ENCODE measurements around the gene IFI44.

The IFI44 gene

DNA sequence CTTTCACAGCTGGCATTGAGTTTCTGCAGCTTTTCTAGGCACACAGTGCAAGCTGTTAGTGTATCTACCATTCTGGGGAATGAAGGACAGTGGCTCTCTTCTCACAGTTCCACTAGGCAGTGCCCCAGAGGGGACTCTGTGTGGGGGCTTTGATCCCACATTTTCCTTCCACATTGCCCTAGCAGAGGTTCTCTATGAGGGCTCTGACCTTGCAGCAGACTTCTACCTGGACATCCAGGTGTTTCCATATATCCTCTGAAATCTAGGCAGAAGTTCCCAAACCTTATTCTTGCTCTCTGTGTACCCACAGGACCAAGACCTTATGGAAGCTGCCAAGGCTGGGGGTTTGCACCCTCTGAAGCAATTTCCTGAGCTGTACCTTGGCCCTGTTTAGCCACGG is 2.4 kb upstream of the IFI44 start:
- CTCF ChIA-PET = interaction anchor here (0.6 kb wide), 1 partner anchor 724 kb away, joined by 4 read pairs; no protein-coding TSS in a partner anchor
- POLR2A ChIA-PET = no interaction called here
- Histone ChIP-seq H3K9me3 (ENCODE audit: control insufficient read depth, insufficient read depth, low read depth, low read length) (no peaks in the 10 kb centered on the region), H3K36me3 (ENCODE audit: control insufficient read depth in 2 of 2, insufficient read depth in 1 of 2, low read length in 2 of 2) (no peaks in the 10 kb centered on the region), H3K27ac (ENCODE audit: extremely low read depth, low read depth, low read length) (no peak overlapping the region), H3K4me3 (ENCODE audit: low read depth, low read length) (no peak overlapping the region), H3K4me1 (ENCODE audit: control insufficient read depth, insufficient read depth, low read length) (no peaks in the 10 kb centered on the region)
- TF ChIP-seq, protein P1, sequence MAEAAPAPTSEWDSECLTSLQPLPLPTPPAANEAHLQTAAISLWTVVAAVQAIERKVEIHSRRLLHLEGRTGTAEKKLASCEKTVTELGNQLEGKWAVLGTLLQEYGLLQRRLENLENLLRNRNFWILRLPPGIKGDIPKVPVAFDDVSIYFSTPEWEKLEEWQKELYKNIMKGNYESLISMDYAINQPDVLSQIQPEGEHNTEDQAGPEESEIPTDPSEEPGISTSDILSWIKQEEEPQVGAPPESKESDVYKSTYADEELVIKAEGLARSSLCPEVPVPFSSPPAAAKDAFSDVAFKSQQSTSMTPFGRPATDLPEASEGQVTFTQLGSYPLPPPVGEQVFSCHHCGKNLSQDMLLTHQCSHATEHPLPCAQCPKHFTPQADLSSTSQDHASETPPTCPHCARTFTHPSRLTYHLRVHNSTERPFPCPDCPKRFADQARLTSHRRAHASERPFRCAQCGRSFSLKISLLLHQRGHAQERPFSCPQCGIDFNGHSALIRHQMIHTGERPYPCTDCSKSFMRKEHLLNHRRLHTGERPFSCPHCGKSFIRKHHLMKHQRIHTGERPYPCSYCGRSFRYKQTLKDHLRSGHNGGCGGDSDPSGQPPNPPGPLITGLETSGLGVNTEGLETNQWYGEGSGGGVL (tag by site-specific recombination; IDR thresholded peaks at IDR 0.05) = no peak
- TF ChIP-seq ZNF596 (tag by site-specific recombination; IDR thresholded peaks at IDR 0.05) (no peak), ZFP69B (tag by site-specific recombination; IDR thresholded peaks at IDR 0.05) (no peak), ZNF610 (tag by site-specific recombination; IDR thresholded peaks at IDR 0.05; ENCODE audit: borderline replicate concordance) (no peak), ZNF548 (tag by site-specific recombination; IDR thresholded peaks at IDR 0.05) (no peak)
- TF ChIP-seq, protein P2, sequence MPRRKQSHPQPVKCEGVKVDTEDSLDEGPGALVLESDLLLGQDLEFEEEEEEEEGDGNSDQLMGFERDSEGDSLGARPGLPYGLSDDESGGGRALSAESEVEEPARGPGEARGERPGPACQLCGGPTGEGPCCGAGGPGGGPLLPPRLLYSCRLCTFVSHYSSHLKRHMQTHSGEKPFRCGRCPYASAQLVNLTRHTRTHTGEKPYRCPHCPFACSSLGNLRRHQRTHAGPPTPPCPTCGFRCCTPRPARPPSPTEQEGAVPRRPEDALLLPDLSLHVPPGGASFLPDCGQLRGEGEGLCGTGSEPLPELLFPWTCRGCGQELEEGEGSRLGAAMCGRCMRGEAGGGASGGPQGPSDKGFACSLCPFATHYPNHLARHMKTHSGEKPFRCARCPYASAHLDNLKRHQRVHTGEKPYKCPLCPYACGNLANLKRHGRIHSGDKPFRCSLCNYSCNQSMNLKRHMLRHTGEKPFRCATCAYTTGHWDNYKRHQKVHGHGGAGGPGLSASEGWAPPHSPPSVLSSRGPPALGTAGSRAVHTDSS (tag by site-specific recombination; IDR thresholded peaks at IDR 0.05) = no peak

GRCh38 chr1:78650114-78650660 is 556 bp downstream of the IFI44 start:
- ChIA-PET POLR2A (no interaction called here), CTCF (interaction anchor here (0.5 to 1.2 kb wide), 2 partner anchors 33 to 519 kb away, joined by 5 to 6 read pairs; no protein-coding TSS in a partner anchor)
- no peak for TF ChIP-seq YY1 (tag by site-specific recombination; IDR thresholded peaks at IDR 0.05)
- TF ChIP-seq ZNF768 (tag by site-specific recombination; IDR thresholded peaks at IDR 0.05) = no peak
- TF ChIP-seq ZNF174 (tag by site-specific recombination; IDR thresholded peaks at IDR 0.05) = no peak
- TF ChIP-seq ZNF664 (tag by site-specific recombination; IDR thresholded peaks at IDR 0.05) = no peak
- TF ChIP-seq ZBTB11 (tag by site-specific recombination; conservative IDR thresholded peaks at IDR 0.05; ENCODE audit: low read depth) = no peak
- no peak for TF ChIP-seq ZNF677 (tag by site-specific recombination; IDR thresholded peaks at IDR 0.05)
- no peak for TF ChIP-seq ZNF214 (tag by site-specific recombination; IDR thresholded peaks at IDR 0.05; ENCODE audit: borderline replicate concordance)
- TF ChIP-seq ZNF501 (tag by site-specific recombination; IDR thresholded peaks at IDR 0.05) = no peak
- TF ChIP-seq ZBTB26 (tag by site-specific recombination; optimal IDR thresholded peaks at IDR 0.05) = no peak
- no peak for TF ChIP-seq ZNF112 (tag by site-specific recombination; IDR thresholded peaks at IDR 0.05)
- TF ChIP-seq ZNF488 (tag by site-specific recombination; IDR thresholded peaks at IDR 0.05) = no peak
- no peak for TF ChIP-seq ZNF24 (tag by site-specific recombination; IDR thresholded peaks at IDR 0.05)
- no peak for TF ChIP-seq HIC1 (tag by site-specific recombination; IDR thresholded peaks at IDR 0.05)
- TF ChIP-seq ZNF37A (tag by site-specific recombination; IDR thresholded peaks at IDR 0.05) = no peak
- TF ChIP-seq ZNF510 (tag by site-specific recombination; IDR thresholded peaks at IDR 0.05; ENCODE audit: insufficient replicate concordance) = no peak
- TF ChIP-seq HOXD13 (CRISPR knock-in tag; IDR thresholded peaks at IDR 0.05; ENCODE audit: borderline replicate concordance) = no peak
- no peak overlapping the region for H3K4me3 ChIP-seq (ENCODE audit: low read depth, low read length)
- no peak overlapping the region for H3K27ac ChIP-seq (ENCODE audit: extremely low read depth, low read depth, low read length)
- no peaks in the 10 kb centered on the region for H3K9me3 ChIP-seq (ENCODE audit: control insufficient read depth, insufficient read depth, low read depth, low read length)
- no peaks in the 10 kb centered on the region for H3K4me1 ChIP-seq (ENCODE audit: control insufficient read depth, insufficient read depth, low read length)
- no peaks in the 10 kb centered on the region for H3K36me3 ChIP-seq (ENCODE audit: control insufficient read depth in 2 of 2, insufficient read depth in 1 of 2, low read length in 2 of 2)

Data from HEK293 (cell line).